Activated CD8-positive, alpha-beta memory T cell treated with anti-CD3 and anti-CD28 coated beads, Interleukin-2, amount 10 ng/mL, durations not matched to agents 7 days and 5 days (primary cell): ENCODE data around the gene COASY. TPM values are rescaled to one million over a fixed set of nuclear protein-coding genes. Genes with fewer than 3 reads are reported as not detected.

Source experiments
- ATAC-seq: fragments of 150-1000 bp; cut with Tn5 transposase; one replicate; pipeline ENCODE4 v1.10.0; 2021; ENCODE audit warnings: moderate library complexity
- CTCF ChIA-PET: fragments of 350-600 bp; sonication (Branson Sonifier 250); formaldehyde crosslinking; loops from one replicate; lab custom pipeline; 2021; ENCODE audit warnings: antibody characterized with exemption; lab: Charles Lee
- DNase-seq: peaks from one replicate; pipeline ENCODE4 v3.0.0-alpha.2; 2020
- H3K27ac Mint-ChIP-seq: one replicate; pipeline ENCODE4 v1.8.0; 2021; ENCODE audit warnings: mild to moderate bottlenecking, mixed read lengths
- H3K27me3 Mint-ChIP-seq: one replicate; pipeline ENCODE4 v1.8.0; 2021; ENCODE audit warnings: mixed read lengths
- H3K36me3 Mint-ChIP-seq: one replicate; pipeline ENCODE4 v1.8.0; 2021; ENCODE audit warnings: mild to moderate bottlenecking, mixed read lengths
- H3K4me1 Mint-ChIP-seq: one replicate; pipeline ENCODE4 v1.8.0; 2021; ENCODE audit warnings: mixed read lengths
- H3K4me3 Mint-ChIP-seq: one replicate; pipeline ENCODE4 v1.8.0; 2021; ENCODE audit warnings: mild to moderate bottlenecking, moderate library complexity, mixed read lengths
- H3K9me3 Mint-ChIP-seq: one replicate; pipeline ENCODE4 v1.8.0; 2022; ENCODE audit warnings: low read depth, mixed read lengths
- total RNA-seq, 2 experiments: library from RNA; stranded (reverse); gene quantifications; one replicate each; pipeline ENCODE4 v1.2.3, GENCODE V29; 2021

Gene COASY
- total RNA-seq, 2 experiments from 2014 or later: 95.9 to 108 TPM

DNA sequence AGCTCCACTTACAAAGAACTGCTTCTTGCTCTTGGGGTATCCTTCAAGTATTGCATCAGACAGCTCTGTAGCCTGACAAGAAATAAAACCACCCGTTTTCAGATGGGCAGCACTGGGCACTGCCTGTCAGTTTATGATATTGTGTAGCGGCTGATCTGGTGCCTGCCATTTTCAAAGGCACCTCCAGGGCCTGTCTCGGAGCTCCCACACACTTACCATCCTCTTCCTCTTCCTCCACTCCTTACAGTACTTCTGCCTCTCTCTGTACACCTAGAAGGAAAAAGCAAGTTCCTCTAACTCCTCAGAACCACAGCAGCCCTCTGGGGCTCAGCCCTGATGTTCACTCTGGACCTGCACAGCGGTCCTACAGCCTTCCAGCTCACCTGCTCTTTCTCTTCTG, 11.1 kb downstream of the COASY start:
- ATAC-seq: no peak
- no peaks in the 10 kb centered on the region for H3K9me3 Mint-ChIP-seq
- H3K27me3 Mint-ChIP-seq: no peaks in the 10 kb centered on the region
- peaks cover 66% of the 10 kb centered on the region for H3K36me3 Mint-ChIP-seq
- peak overlapping the region; percentile 72 for H3K27ac Mint-ChIP-seq
- DNase-seq: no peak
- peaks cover 60% of the 10 kb centered on the region for H3K4me1 Mint-ChIP-seq
- CTCF ChIA-PET: no interaction called here
- no peak overlapping the region for H3K4me3 Mint-ChIP-seq

DNA sequence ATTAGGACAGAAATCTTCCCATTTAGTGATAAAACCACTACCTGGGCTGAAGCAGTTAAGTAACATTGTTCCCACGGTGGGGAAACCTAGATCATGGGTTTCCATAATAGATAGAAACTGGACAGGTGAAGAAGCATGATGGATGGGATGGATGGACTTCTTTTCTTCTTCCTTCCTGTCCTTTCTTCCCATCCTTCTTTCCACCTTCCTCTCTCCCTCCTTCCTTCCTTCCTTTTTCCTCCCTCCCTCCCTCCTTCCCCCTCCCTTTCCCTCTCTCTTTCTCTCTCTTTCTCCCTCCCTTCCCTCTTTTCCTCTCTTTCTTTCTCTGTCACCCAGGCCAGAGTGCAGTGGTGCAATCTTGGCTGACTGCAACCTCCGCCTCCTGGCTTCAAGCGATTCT, 12.5 kb downstream of the COASY start:
- no peak overlapping the region for H3K4me3 Mint-ChIP-seq
- H3K27ac Mint-ChIP-seq: no peak overlapping the region
- DNase-seq (no peak), ATAC-seq (no peak)
- CTCF ChIA-PET: interaction anchor here (1.2 kb wide), 1 partner anchor 189 kb away, joined by 3 read pairs; no protein-coding TSS in a partner anchor
- no peaks in the 10 kb centered on the region for H3K9me3 Mint-ChIP-seq
- peaks cover 58% of the 10 kb centered on the region for H3K36me3 Mint-ChIP-seq
- H3K27me3 Mint-ChIP-seq: no peaks in the 10 kb centered on the region
- peaks cover 56% of the 10 kb centered on the region for H3K4me1 Mint-ChIP-seq

GRCh38 chr17:42577140-42577531, 15.2 kb downstream of the COASY start:
- ATAC-seq (peak; percentile 3), DNase-seq (no peak)
- H3K27me3 Mint-ChIP-seq: no peaks in the 10 kb centered on the region
- H3K4me3 Mint-ChIP-seq: peak overlapping the region; percentile 82
- CTCF ChIA-PET: interaction anchor here (0.9 to 4.9 kb wide), 25 partner anchors 10 to 421 kb away, joined by 3 to 110 read pairs (median 10); partner anchors contain the start of genes BECN1, CNTNAP1, COASY and EZH1
- H3K36me3 Mint-ChIP-seq: peaks cover 48% of the 10 kb centered on the region
- H3K4me1 Mint-ChIP-seq: peaks cover 50% of the 10 kb centered on the region
- peak overlapping the region; percentile 95 for H3K27ac Mint-ChIP-seq
- H3K9me3 Mint-ChIP-seq: no peaks in the 10 kb centered on the region

GRCh38 chr17:42577532-42578281, 15.8 kb downstream of the COASY start, which contains the start of gene PSMC3IP:
Gene PSMC3IP, minus strand, starts transcription at chr17:42577729. Its CDS starts 43 bp downstream, at chr17:42577686.
- DNase-seq: peak; percentile 97
- CTCF ChIA-PET: interaction anchor here (0.6 to 4.9 kb wide), 81 partner anchors 8 to 592 kb away, joined by 3 to 110 read pairs (median 5); partner anchors contain the start of genes BECN1, CNTD1, CNTNAP1 and COA3
- no peaks in the 10 kb centered on the region for H3K27me3 Mint-ChIP-seq
- peak within 1 kb of the TSS; percentile 82 for H3K4me3 Mint-ChIP-seq
- no peaks in the 10 kb centered on the region for H3K9me3 Mint-ChIP-seq
- peak within 1 kb of the TSS; percentile 95 for H3K27ac Mint-ChIP-seq
- peaks cover 49% of the 10 kb centered on the region for H3K4me1 Mint-ChIP-seq
- ATAC-seq: peak; percentile 96
- H3K36me3 Mint-ChIP-seq: peaks cover 47% of the 10 kb centered on the region

- Mint-ChIP-seq H3K4me3 (peak overlapping the region; percentile 82), H3K27me3 (no peaks in the 10 kb centered on the region), H3K27ac (peak overlapping the region; percentile 95), H3K36me3 (peaks cover 46% of the 10 kb centered on the region), H3K9me3 (no peaks in the 10 kb centered on the region), H3K4me1 (peaks cover 42% of the 10 kb centered on the region)
- peak; percentile 55 for ATAC-seq
- CTCF ChIA-PET: interaction anchor here (0.6 to 4.9 kb wide), 84 partner anchors 9 to 591 kb away, joined by 3 to 110 read pairs (median 5); partner anchors contain the start of genes BECN1, CNTD1, CNTNAP1 and COA3
- DNase-seq: peak; percentile 84
These were observed 16.4 kb downstream of the COASY start for GRCh38 chr17:42578282-42578869.

GRCh38 chr17:42579794-42580551, 18.0 kb downstream of the COASY start:
- peak overlapping the region; percentile 12 for H3K27ac Mint-ChIP-seq
- H3K4me3 Mint-ChIP-seq: no peak overlapping the region
- no peaks in the 10 kb centered on the region for H3K27me3 Mint-ChIP-seq
- CTCF ChIA-PET: interaction anchor here (0.8 to 4.9 kb wide), 6 partner anchors 9 to 193 kb away, joined by 3 to 110 read pairs (median 14); partner anchors contain the start of genes PLEKHH3, RAMP2 and VPS25
- peaks cover 31% of the 10 kb centered on the region for H3K4me1 Mint-ChIP-seq
- no peaks in the 10 kb centered on the region for H3K9me3 Mint-ChIP-seq
- DNase-seq: no peak
- ATAC-seq: no peak
- peaks cover 45% of the 10 kb centered on the region for H3K36me3 Mint-ChIP-seq

GRCh38 chr17:42581744-42582270, 19.9 kb downstream of the COASY start:
- no peaks in the 10 kb centered on the region for H3K9me3 Mint-ChIP-seq
- H3K27me3 Mint-ChIP-seq: no peaks in the 10 kb centered on the region
- H3K4me3 Mint-ChIP-seq: no peak overlapping the region
- DNase-seq (no peak), ATAC-seq (no peak)
- no peak overlapping the region for H3K27ac Mint-ChIP-seq
- CTCF ChIA-PET: interaction anchor here (0.6 to 4.4 kb wide), 5 partner anchors 14 to 242 kb away, joined by 3 to 110 read pairs (median 3); partner anchors contain the start of genes BECN1, CNTNAP1, MLX and RAMP2
- peaks cover 14% of the 10 kb centered on the region for H3K4me1 Mint-ChIP-seq
- H3K36me3 Mint-ChIP-seq: peaks cover 36% of the 10 kb centered on the region

DNA sequence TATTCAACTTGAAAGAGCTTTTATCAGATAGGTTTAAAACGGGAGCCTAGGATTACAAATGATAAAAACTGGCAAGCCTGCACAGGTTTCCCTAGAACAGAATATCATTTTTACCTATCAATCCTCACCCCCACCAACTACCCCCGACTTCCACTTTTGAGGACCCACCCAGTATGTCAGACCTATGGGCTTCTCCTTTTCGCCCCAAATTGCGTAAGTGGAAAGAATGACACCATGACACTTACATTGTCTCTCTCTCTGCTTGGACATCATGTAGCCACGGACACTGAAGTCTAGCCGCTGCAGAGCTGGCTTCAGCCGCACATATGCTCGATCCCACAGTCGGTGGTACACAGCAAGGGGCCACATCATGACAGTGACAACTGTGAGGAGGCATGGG, 22.9 kb downstream of the COASY start:
- Mint-ChIP-seq H3K4me3 (no peak overlapping the region), H3K4me1 (no peaks in the 10 kb centered on the region), H3K27ac (no peak overlapping the region), H3K27me3 (no peaks in the 10 kb centered on the region), H3K36me3 (peaks cover 43% of the 10 kb centered on the region), H3K9me3 (no peaks in the 10 kb centered on the region)
- CTCF ChIA-PET: interaction anchor here (0.7 to 0.9 kb wide), 2 partner anchors 13 to 69 kb away, joined by 3 to 4 read pairs; no protein-coding TSS in a partner anchor
- DNase-seq (no peak), ATAC-seq (no peak)

DNA sequence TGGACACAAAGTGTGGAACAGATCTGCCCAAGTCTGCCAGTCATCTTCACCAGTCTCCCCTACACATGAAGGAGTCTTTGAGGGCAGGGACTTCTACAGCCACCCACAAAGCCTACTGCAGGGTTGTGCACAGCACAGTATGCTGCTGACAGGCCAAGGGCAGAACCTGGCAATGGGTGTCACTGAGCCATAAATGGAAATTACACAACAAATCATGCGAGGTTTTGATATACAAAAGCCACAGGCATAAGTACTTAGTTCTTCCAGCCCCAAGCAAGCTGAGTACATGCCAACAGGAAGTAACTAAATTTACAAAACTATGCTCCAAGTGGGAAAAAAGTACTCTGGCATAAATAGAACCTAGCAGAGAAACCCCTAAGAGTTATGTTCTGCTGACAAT, 23.4 kb downstream of the COASY start:
- no peak overlapping the region for H3K27ac Mint-ChIP-seq

DNA sequence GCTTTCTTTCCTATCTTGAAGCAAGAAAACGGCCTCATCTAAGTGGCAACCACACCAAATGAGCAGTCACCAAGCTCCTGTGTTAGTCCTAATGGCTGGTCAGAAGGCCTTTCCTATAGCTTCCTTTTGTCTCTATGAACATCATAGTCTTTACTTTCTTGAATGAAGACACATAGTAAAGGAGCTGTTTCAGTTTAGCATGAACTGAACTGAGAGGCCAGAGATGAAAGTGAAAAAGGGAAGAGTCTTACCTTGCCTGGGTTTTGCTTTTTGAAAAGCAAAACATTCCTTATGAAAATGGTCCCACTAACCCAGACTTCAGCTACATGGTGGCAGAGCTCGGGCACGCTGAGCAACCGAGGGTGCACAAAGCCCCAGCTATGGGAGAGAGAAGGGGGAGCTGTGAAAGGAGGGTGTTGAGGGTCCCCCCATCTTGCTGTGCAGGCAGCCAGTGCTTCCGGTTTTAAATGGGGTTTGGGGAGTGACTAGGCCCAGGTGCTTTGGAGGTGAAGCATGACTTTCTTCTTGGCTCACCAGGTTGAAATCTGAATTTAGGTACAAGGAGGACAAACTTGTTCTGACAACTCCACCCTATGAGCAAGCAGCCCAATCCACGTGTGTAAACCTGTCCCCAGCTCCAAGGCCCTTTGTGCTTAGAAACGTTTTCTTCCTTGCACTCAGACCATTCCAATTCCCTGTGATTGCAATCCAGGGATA, 24.7 kb downstream of the COASY start:
- CTCF ChIA-PET: interaction anchor here (1.2 to 3.2 kb wide), 4 partner anchors 9 to 85 kb away, joined by 3 to 32 read pairs (median 8); partner anchors contain the start of genes PSMC3IP, RETREG3 and TUBG1
- Mint-ChIP-seq H3K27me3 (no peaks in the 10 kb centered on the region), H3K4me1 (peaks cover 4% of the 10 kb centered on the region), H3K36me3 (peaks cover 47% of the 10 kb centered on the region), H3K9me3 (no peaks in the 10 kb centered on the region), H3K27ac (no peak overlapping the region), H3K4me3 (no peak overlapping the region)
- DNase-seq (no peak), ATAC-seq (no peak)

More for the DNA sequence above, 23.4 kb downstream of the COASY start:
- CTCF ChIA-PET: interaction anchor here (0.7 to 2.9 kb wide), 3 partner anchors 12 to 69 kb away, joined by 3 to 10 read pairs (median 4); no protein-coding TSS in a partner anchor
- no peak for DNase-seq
- ATAC-seq: no peak
- H3K27me3 Mint-ChIP-seq: no peaks in the 10 kb centered on the region
- peaks cover 43% of the 10 kb centered on the region for H3K36me3 Mint-ChIP-seq
- no peak overlapping the region for H3K4me3 Mint-ChIP-seq
- no peaks in the 10 kb centered on the region for H3K4me1 Mint-ChIP-seq
- no peaks in the 10 kb centered on the region for H3K9me3 Mint-ChIP-seq

DNA sequence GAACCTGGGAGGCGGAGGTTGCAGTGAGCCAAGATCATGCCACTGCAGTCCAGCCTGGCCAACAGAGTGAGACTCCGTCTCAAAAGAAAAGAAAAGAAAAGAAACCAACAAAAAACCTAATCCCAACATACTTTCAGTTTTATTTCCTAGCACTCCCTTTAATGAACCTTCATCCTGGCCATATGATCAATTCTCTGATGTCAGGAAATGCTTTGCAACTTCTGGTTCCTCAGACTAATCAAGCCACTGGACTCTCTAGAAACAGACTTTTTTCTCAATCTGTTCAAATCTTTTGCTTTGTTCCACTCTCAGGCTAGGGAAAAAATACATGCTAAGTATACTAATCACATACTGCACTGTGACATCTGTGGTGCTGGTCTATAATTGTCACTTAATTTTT, 28.9 kb downstream of the COASY start:
- Mint-ChIP-seq H3K9me3 (no peaks in the 10 kb centered on the region), H3K27me3 (no peaks in the 10 kb centered on the region), H3K27ac (peak overlapping the region; percentile 28), H3K4me3 (no peak overlapping the region), H3K36me3 (peaks cover 30% of the 10 kb centered on the region), H3K4me1 (peaks cover 7% of the 10 kb centered on the region)
- CTCF ChIA-PET: interaction anchor here (1.1 kb wide), 1 partner anchor 8 kb away, joined by 3 read pairs; no protein-coding TSS in a partner anchor
- DNase-seq: no peak
- ATAC-seq: no peak

- Mint-ChIP-seq H3K4me3 (no peak overlapping the region), H3K27me3 (no peaks in the 10 kb centered on the region), H3K9me3 (no peaks in the 10 kb centered on the region), H3K4me1 (peaks cover 7% of the 10 kb centered on the region), H3K27ac (no peak overlapping the region), H3K36me3 (peaks cover 29% of the 10 kb centered on the region)
- ATAC-seq: no peak
- CTCF ChIA-PET: interaction anchor here (1.1 kb wide), 1 partner anchor 172 kb away, joined by 3 read pairs; no protein-coding TSS in a partner anchor
- no peak for DNase-seq
These were observed 29.5 kb downstream of the COASY start for GRCh38 chr17:42591411-42591810.
